GM21381 (cell line): ENCODE results near the gene OR4E1.
"Not testable (repeated sequence)": the region's sequence is repeated elsewhere in the genome, so short reads cannot be mapped to it uniquely, and the experiment has no call there.

ENCODE experiments used
- ATAC-seq: cut with Tn5 transposase; IDR thresholded peaks from one replicate; pipeline ENCODE4 v1.9.1; 2021; ENCODE audit warnings: mild to moderate bottlenecking, moderate library complexity; ENCODE audit not compliant: unreplicated experiment

The OR4E1 gene

GRCh38 chr14:21654215-21654614 is 19.4 kb downstream of the OR4E1 start:
- no peak for ATAC-seq

- no peak for ATAC-seq
These were observed 20.2 kb downstream of the OR4E1 start, which contains the start of gene OR4E2 for GRCh38 chr14:21653331-21653885. TSS of gene OR4E2 (plus strand) at chr14:21653835. CDS start at chr14:21665083, 11,248 bp downstream.

- ATAC-seq, result no peak
These were observed 21.3 kb downstream of the OR4E1 start for GRCh38 chr14:21652209-21652808.

- no peak for ATAC-seq
These were observed 26.2 kb downstream of the OR4E1 start for GRCh38 chr14:21647380-21647779.

GRCh38 chr14:21643407-21643806 is 30.2 kb downstream of the OR4E1 start:
- no peak for ATAC-seq

- no peak for ATAC-seq
These were observed 30.9 kb downstream of the OR4E1 start for GRCh38 chr14:21642683-21643082.

- no peak for ATAC-seq
These were observed 38.8 kb downstream of the OR4E1 start, which contains the start of gene OR10G2 for GRCh38 chr14:21634840-21635239. TSS of gene OR10G2 (minus strand) at chr14:21634940. CDS start at chr14:21634842, 98 bp downstream.

GRCh38 chr14:21631084-21631483 is 42.5 kb downstream of the OR4E1 start:
- no peak for ATAC-seq

- not testable (repeated sequence) for ATAC-seq
These were observed 43.1 kb downstream of the OR4E1 start for GRCh38 chr14:21630503-21630902.

- ATAC-seq, result no peak
These were observed 47.0 kb downstream of the OR4E1 start for GRCh38 chr14:21626491-21627230.
